WTC11 (cell line): ENCODE measurements around the gene LYRM2.

Experiments
- CREB1 ChIP-seq: sonication (generic); formaldehyde crosslinking; IDR thresholded peaks from 2 replicates; pipeline ENCODE4 v1.8.0; 2023; ENCODE audit warnings: mild to moderate bottlenecking, missing genetic modification reagents
- TF ChIP-seq, protein P1 (sequence below): fragments of 200-600 bp; IDR thresholded peaks from 2 replicates; pipeline ENCODE4 v1.8.0; 2022; ENCODE audit warnings: antibody characterized with exemption

DNA sequence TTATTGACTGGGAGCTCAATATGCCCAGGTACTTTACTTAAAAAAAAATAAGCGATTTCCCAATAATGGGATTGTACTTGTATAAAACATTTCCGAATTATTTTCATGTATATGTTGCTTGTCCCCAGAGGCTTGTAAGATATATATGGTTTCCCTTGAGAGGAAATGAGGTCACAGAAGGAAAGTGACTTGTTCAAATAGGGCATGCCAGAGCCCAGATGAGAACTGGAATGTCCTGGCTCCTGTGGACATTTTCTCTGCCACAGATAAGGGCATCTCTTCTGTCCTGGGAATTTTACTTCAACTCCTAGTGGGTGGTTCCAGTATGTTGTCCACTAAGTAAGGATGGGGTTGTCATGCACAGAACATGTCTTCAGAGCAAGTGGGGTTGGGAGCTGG lies 63.0 kb downstream of the LYRM2 start:
- TF ChIP-seq, protein P1, sequence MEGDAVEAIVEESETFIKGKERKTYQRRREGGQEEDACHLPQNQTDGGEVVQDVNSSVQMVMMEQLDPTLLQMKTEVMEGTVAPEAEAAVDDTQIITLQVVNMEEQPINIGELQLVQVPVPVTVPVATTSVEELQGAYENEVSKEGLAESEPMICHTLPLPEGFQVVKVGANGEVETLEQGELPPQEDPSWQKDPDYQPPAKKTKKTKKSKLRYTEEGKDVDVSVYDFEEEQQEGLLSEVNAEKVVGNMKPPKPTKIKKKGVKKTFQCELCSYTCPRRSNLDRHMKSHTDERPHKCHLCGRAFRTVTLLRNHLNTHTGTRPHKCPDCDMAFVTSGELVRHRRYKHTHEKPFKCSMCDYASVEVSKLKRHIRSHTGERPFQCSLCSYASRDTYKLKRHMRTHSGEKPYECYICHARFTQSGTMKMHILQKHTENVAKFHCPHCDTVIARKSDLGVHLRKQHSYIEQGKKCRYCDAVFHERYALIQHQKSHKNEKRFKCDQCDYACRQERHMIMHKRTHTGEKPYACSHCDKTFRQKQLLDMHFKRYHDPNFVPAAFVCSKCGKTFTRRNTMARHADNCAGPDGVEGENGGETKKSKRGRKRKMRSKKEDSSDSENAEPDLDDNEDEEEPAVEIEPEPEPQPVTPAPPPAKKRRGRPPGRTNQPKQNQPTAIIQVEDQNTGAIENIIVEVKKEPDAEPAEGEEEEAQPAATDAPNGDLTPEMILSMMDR, result no peak
- TF ChIP-seq CREB1 (CRISPR knock-in tag), result no peak
